ENCODE results near the gene M1AP. TPM values are rescaled to one million over a fixed set of nuclear protein-coding genes. Genes with fewer than 3 reads are reported as not detected.

The M1AP gene
- total and polyA plus RNA-seq, 9 of the 15 experiments (the other 6 are each of a cell fraction or from before 2014, with no cell fraction given) = 0.06 to 0.33 (median 0.11) TPM; not detected in 4

GRCh38 chr2:74566754-74567085 is 81.4 kb downstream of the M1AP start:
- Histone ChIP-seq H2AFZ (ENCODE audit: low read depth, low read length) (no peak overlapping the region), H3K36me3 (ENCODE audit: control insufficient read depth, insufficient read depth, low read length) (no peaks in the 10 kb centered on the region), H3K4me2 (ENCODE audit: insufficient read depth, low read length) (no peak overlapping the region), H3K4me3 (no peak overlapping the region), H3K9me3 (replicated peaks; ENCODE audit: control insufficient read depth, insufficient read depth, low read depth, low read length) (no peaks in the 10 kb centered on the region), H3K79me2 (ENCODE audit: control insufficient read depth, insufficient read depth, low read length) (no peaks in the 10 kb centered on the region), H3K9ac (ENCODE audit: insufficient read depth in 1 of 2, low read depth in 2 of 2, low read length in 2 of 2) (no peak overlapping the region), H3K27ac (ENCODE audit: extremely low read depth, low read depth, low read length) (no peak overlapping the region), H3K4me1 (replicated peaks in 1 of 2; ENCODE audit: control insufficient read depth in 2 of 2, insufficient read depth in 2 of 2, low read length in 2 of 2) (peaks cover 0 to 3% of the 10 kb centered on the region in 2 experiments; a peak in 2 of 5 replicates), H3K9me1 (ENCODE audit: control insufficient read depth, insufficient read depth, low read length) (no peaks in the 10 kb centered on the region), H3K27me3 (ENCODE audit: control insufficient read depth in 2 of 2, insufficient read depth in 2 of 2, low read length in 2 of 2) (peaks cover 0 to 6% of the 10 kb centered on the region in 2 experiments; a peak in 2 of 5 replicates), H4K20me1 (replicated peaks; ENCODE audit: control insufficient read depth, insufficient read depth, low read length) (no peaks in the 10 kb centered on the region)
- no peak for TF ChIP-seq SOX6 (IDR thresholded peaks at IDR 0.05)
- FAIRE-seq (no peak), DNase-seq (ENCODE audit: extremely low read depth in 1 of 4, low spot score in 3 of 4) (no peak), ATAC-seq (no peak)
- no TSS peak for BruUV-seq (replicated peaks)
- POLR2A ChIA-PET = interaction anchor here (0.6 to 1.1 kb wide), 3 partner anchors 12 to 101 kb away, joined by 3 read pairs; partner anchors contain the start of gene MOGS
- CTCF ChIA-PET (ENCODE audit: low intra/inter-chr PET ratio) = no interaction called here
- intact Hi-C loops (cut with micrococcal nuclease) = no loop called here
- in situ Hi-C loops (cut with MboI) = no loop called here

GRCh38 chr2:74566076-74566753 is 81.9 kb downstream of the M1AP start:
- H3K4me1 ChIP-seq (replicated peaks in 1 of 2; ENCODE audit: control insufficient read depth in 2 of 2, insufficient read depth in 2 of 2, low read length in 2 of 2) = peaks cover 0 to 9% of the 10 kb centered on the region in 2 experiments; a peak in 2 of 5 replicates
- no peak overlapping the region for H3K4me2 ChIP-seq (ENCODE audit: insufficient read depth, low read length)
- BruUV-seq (replicated peaks) = no TSS peak
- ATAC-seq (no peak), FAIRE-seq (no peak), DNase-seq (ENCODE audit: extremely low read depth in 1 of 4, low spot score in 3 of 4) (no peak)
- H3K9ac ChIP-seq (ENCODE audit: insufficient read depth in 1 of 2, low read depth in 2 of 2, low read length in 2 of 2) = no peak overlapping the region
- no peak overlapping the region for H3K4me3 ChIP-seq
- H3K9me3 ChIP-seq (replicated peaks; ENCODE audit: control insufficient read depth, insufficient read depth, low read depth, low read length) = no peaks in the 10 kb centered on the region
- no peaks in the 10 kb centered on the region for H3K79me2 ChIP-seq (ENCODE audit: control insufficient read depth, insufficient read depth, low read length)
- H3K9me1 ChIP-seq (ENCODE audit: control insufficient read depth, insufficient read depth, low read length) = no peaks in the 10 kb centered on the region
- no peak overlapping the region for H2AFZ ChIP-seq (ENCODE audit: low read depth, low read length)
- no peaks in the 10 kb centered on the region for H3K36me3 ChIP-seq (ENCODE audit: control insufficient read depth, insufficient read depth, low read length)
- WGBS (ENCODE audit: insufficient coverage, low coverage, missing lambda C conversion rate) = 27% methylated on average over 7 of the region's 7 CpGs
- no peak overlapping the region for H3K27ac ChIP-seq (ENCODE audit: extremely low read depth, low read depth, low read length)
- H3K27me3 ChIP-seq (ENCODE audit: control insufficient read depth in 2 of 2, insufficient read depth in 2 of 2, low read length in 2 of 2) = peaks cover 0 to 8% of the 10 kb centered on the region in 2 experiments; a peak in 2 of 5 replicates
- ChIA-PET CTCF (ENCODE audit: low intra/inter-chr PET ratio) (no interaction called here), POLR2A (interaction anchor here (0.8 to 1.1 kb wide), 2 partner anchors 13 to 19 kb away, joined by 3 read pairs; no protein-coding TSS in a partner anchor)
- intact Hi-C loops (cut with micrococcal nuclease) (no loop called here), in situ Hi-C loops (cut with MboI) (no loop called here)
- no peaks in the 10 kb centered on the region for H4K20me1 ChIP-seq (replicated peaks; ENCODE audit: control insufficient read depth, insufficient read depth, low read length)
- TF ChIP-seq KLF16 (IDR thresholded peaks at IDR 0.05) (no peak), ZNF23 (CRISPR knock-in tag; IDR thresholded peaks at IDR 0.05) (no peak), POLR3A (IDR thresholded peaks at IDR 0.05; ENCODE audit: borderline replicate concordance, extremely low read depth, insufficient read depth, insufficient read length) (no peak), ZFP30 (CRISPR knock-in tag; IDR thresholded peaks at IDR 0.05; ENCODE audit: borderline replicate concordance) (no peak), E2F3 (CRISPR knock-in tag; IDR thresholded peaks at IDR 0.05) (no peak), SFPQ (IDR thresholded peaks at IDR 0.05; ENCODE audit: low read depth, low read length) (no peak), SOX6 (IDR thresholded peaks at IDR 0.05) (no peak), ZBTB11 (CRISPR knock-in tag; IDR thresholded peaks at IDR 0.05) (no peak), ZNF668 (CRISPR knock-in tag; IDR thresholded peaks at IDR 0.05) (no peak)
